ENCODE measurements around the gene TNFRSF12A.

DNA sequence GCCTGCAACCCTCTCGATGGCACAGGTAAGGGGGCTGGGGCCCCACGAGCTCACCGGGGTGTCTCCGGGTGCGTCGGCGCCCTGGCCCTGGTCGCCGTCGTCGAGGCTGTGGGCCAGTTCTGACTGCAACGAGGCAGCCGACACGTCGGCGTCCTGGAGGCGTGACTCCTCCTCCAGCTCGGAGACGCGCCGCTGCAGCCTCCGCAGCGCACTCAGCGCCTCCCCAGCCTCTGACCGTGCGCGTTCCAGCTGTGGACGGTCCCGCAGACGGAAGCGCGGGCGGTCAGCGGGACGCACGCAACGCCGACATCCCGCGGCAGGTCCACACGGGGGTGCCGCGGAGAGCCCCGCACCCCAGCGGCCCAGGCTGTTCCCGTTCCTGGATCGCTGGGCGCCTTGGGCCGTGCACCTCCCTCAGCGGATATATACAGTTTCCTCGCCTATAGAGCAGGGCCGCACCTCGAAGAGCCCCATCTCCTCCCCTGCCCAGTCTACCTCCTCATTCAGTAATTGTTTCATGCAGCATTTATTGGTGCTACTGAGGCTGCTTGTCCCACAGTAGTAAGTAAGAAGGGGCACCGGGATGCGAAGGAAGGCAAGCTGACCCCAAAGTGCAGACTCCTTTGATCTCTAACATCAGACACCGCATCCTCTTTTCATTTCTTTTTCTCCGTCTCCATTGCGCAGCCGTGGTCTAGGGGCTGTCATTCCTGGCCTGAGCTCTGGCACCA is 9.5 kb downstream of the TNFRSF12A start:
- TF ChIP-seq, protein P1, sequence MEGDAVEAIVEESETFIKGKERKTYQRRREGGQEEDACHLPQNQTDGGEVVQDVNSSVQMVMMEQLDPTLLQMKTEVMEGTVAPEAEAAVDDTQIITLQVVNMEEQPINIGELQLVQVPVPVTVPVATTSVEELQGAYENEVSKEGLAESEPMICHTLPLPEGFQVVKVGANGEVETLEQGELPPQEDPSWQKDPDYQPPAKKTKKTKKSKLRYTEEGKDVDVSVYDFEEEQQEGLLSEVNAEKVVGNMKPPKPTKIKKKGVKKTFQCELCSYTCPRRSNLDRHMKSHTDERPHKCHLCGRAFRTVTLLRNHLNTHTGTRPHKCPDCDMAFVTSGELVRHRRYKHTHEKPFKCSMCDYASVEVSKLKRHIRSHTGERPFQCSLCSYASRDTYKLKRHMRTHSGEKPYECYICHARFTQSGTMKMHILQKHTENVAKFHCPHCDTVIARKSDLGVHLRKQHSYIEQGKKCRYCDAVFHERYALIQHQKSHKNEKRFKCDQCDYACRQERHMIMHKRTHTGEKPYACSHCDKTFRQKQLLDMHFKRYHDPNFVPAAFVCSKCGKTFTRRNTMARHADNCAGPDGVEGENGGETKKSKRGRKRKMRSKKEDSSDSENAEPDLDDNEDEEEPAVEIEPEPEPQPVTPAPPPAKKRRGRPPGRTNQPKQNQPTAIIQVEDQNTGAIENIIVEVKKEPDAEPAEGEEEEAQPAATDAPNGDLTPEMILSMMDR (IDR thresholded peaks at IDR 0.05) = no peak
- no peak for TF ChIP-seq POLR2AphosphoS5 (IDR thresholded peaks at IDR 0.05; ENCODE audit: low read depth, low read length)
- no peak for TF ChIP-seq REST (IDR thresholded peaks at IDR 0.05; ENCODE audit: insufficient read depth in 1 of 2, low read depth in 2 of 2, low read length in 1 of 2)
